ENCODE results near the gene DCAF5.

DCAF5 gene

DNA sequence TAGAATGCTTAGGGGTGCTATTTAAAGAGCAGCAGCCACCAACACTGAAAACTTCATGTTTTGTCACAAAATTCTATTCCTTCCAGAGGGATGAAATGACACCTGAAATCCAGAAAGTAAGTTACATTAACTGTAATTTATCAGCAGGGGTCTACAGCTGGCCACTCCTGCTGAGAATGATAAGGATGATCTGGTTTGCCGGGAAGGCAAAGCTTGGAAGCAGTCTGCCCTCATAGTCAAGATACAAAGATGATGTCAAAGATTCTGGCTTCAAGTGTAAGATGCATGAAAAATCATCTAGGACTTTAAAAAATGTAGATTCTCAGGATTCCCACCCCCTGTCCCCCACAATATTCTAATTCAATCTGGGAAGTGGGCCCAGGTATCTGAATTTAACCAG lies 58.4 kb downstream of the DCAF5 start:
- Histone ChIP-seq H3K36me3 (ENCODE audit: insufficient read depth, insufficient read length, low read length) (peaks cover 18% of the 10 kb centered on the region), H3K9me3 (ENCODE audit: insufficient read depth, low read length) (no peaks in the 10 kb centered on the region), H3K4me1 (ENCODE audit: insufficient read depth, insufficient read length) (no peaks in the 10 kb centered on the region), H3K4me3 (ENCODE audit: insufficient read length, low read depth) (no peak overlapping the region), H3K27me3 (ENCODE audit: insufficient read depth, insufficient read length) (no peaks in the 10 kb centered on the region), H3K9ac (ENCODE audit: insufficient read length, low read depth) (no peak overlapping the region)
- no peak for DNase-seq (ENCODE audit: low read depth, low spot score)
- TF ChIP-seq ZNF274 (IDR thresholded peaks at IDR 0.05; ENCODE audit: low read depth, low read length), result no peak
- no peak for TF ChIP-seq SUZ12 (IDR thresholded peaks at IDR 0.05; ENCODE audit: extremely low read depth, insufficient read depth, insufficient read length)
- no peak for TF ChIP-seq YY1 (IDR thresholded peaks at IDR 0.05; ENCODE audit: insufficient read depth, insufficient read length)

DNA sequence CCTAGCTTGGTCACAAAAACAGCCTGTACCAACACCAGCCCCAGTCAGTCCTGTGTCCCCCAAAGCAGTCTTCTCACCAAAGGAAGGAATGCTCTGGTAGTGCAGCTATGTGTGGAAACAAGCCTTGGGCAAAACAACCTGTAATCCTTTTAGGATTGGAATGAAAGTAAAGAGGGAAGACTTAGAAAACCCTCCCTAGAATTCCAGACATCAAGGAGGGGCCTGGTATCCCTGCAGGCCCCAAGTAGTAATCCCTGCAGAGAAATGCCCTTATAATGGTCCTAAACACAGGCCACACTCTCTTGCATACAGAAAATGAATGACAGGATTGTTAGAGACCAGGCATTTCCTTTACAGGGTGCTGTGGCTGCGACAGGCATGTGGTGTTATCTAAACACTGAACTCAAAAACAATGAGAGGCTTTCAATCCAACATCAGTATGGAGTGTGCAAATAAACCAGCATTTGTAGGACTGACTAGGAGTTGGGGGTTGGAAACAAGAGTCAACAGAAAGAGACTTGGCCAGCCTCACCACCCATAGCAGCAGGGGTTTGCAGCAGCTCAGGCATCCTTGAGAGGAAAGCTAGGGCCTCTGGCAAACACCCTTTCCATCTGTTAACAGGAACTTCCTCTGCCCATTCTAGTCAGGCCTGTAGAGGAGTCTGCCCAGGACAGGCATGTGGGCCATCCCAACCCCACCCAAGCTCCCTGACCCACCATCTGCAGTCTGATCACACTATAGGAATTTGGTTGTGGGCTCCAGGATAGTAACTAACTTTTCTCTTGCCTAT lies 59.1 kb downstream of the DCAF5 start:
- no peak for TF ChIP-seq YY1 (IDR thresholded peaks at IDR 0.05; ENCODE audit: insufficient read depth, insufficient read length)
- TF ChIP-seq SUZ12 (IDR thresholded peaks at IDR 0.05; ENCODE audit: extremely low read depth, insufficient read depth, insufficient read length), result no peak
- TF ChIP-seq ZNF274 (IDR thresholded peaks at IDR 0.05; ENCODE audit: low read depth, low read length), result no peak
- peaks cover 19% of the 10 kb centered on the region for H3K36me3 ChIP-seq (ENCODE audit: insufficient read depth, insufficient read length, low read length)
- no peaks in the 10 kb centered on the region for H3K27me3 ChIP-seq (ENCODE audit: insufficient read depth, insufficient read length)
- H3K9me3 ChIP-seq (ENCODE audit: insufficient read depth, low read length), result no peaks in the 10 kb centered on the region
- no peaks in the 10 kb centered on the region for H3K4me1 ChIP-seq (ENCODE audit: insufficient read depth, insufficient read length)
- no peak for DNase-seq (ENCODE audit: low read depth, low spot score)
- H3K4me3 ChIP-seq (ENCODE audit: insufficient read length, low read depth), result no peak overlapping the region
- no peak overlapping the region for H3K9ac ChIP-seq (ENCODE audit: insufficient read length, low read depth)

- TF ChIP-seq YY1 (IDR thresholded peaks at IDR 0.05; ENCODE audit: insufficient read depth, insufficient read length) (no peak), SUZ12 (IDR thresholded peaks at IDR 0.05; ENCODE audit: extremely low read depth, insufficient read depth, insufficient read length) (no peak), ZNF274 (IDR thresholded peaks at IDR 0.05; ENCODE audit: low read depth, low read length) (no peak)
- H3K9me3 ChIP-seq (ENCODE audit: insufficient read depth, low read length), result no peaks in the 10 kb centered on the region
- DNase-seq (ENCODE audit: low read depth, low spot score), result no peak
- peaks cover 19% of the 10 kb centered on the region for H3K36me3 ChIP-seq (ENCODE audit: insufficient read depth, insufficient read length, low read length)
- H3K27me3 ChIP-seq (ENCODE audit: insufficient read depth, insufficient read length), result no peaks in the 10 kb centered on the region
- no peaks in the 10 kb centered on the region for H3K4me1 ChIP-seq (ENCODE audit: insufficient read depth, insufficient read length)
- no peak overlapping the region for H3K4me3 ChIP-seq (ENCODE audit: insufficient read length, low read depth)
- no peak overlapping the region for H3K9ac ChIP-seq (ENCODE audit: insufficient read length, low read depth)
Measured at GRCh38 chr14:69092840-69093422, 60.0 kb downstream of the DCAF5 start.

GRCh38 chr14:69091695-69092094 lies 61.2 kb downstream of the DCAF5 start:
- H3K36me3 ChIP-seq (ENCODE audit: insufficient read depth, insufficient read length, low read length), result peaks cover 19% of the 10 kb centered on the region
- no peaks in the 10 kb centered on the region for H3K4me1 ChIP-seq (ENCODE audit: insufficient read depth, insufficient read length)
- no peak overlapping the region for H3K9ac ChIP-seq (ENCODE audit: insufficient read length, low read depth)
- H3K4me3 ChIP-seq (ENCODE audit: insufficient read length, low read depth), result no peak overlapping the region
- H3K27me3 ChIP-seq (ENCODE audit: insufficient read depth, insufficient read length), result no peaks in the 10 kb centered on the region
- no peak for TF ChIP-seq YY1 (IDR thresholded peaks at IDR 0.05; ENCODE audit: insufficient read depth, insufficient read length)
- TF ChIP-seq SUZ12 (IDR thresholded peaks at IDR 0.05; ENCODE audit: extremely low read depth, insufficient read depth, insufficient read length), result no peak
- TF ChIP-seq ZNF274 (IDR thresholded peaks at IDR 0.05; ENCODE audit: low read depth, low read length), result no peak
- H3K9me3 ChIP-seq (ENCODE audit: insufficient read depth, low read length), result no peaks in the 10 kb centered on the region
- no peak for DNase-seq (ENCODE audit: low read depth, low spot score)

DNA sequence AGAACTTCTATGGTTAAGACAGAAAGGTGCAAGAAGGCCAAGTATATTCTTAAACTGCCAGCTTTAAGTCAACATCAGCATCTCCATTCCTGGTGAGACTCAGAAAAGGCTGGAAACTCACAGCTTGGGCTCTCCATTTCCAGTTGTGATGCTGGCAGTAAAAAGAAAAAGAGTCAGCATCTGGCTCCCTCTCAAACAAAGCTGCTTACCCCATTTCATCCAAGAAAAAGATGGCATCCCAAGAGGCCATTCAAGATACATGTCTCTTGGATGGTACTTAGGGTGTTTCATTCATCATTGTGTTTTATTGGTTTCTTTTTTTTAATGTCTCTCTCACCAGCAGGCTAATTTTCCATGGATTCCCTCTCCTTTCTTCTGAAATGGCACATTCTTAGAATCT lies 61.9 kb downstream of the DCAF5 start:
- no peaks in the 10 kb centered on the region for H3K4me1 ChIP-seq (ENCODE audit: insufficient read depth, insufficient read length)
- H3K27me3 ChIP-seq (ENCODE audit: insufficient read depth, insufficient read length), result no peaks in the 10 kb centered on the region
- peaks cover 19% of the 10 kb centered on the region for H3K36me3 ChIP-seq (ENCODE audit: insufficient read depth, insufficient read length, low read length)
- H3K9me3 ChIP-seq (ENCODE audit: insufficient read depth, low read length), result no peaks in the 10 kb centered on the region
- H3K9ac ChIP-seq (ENCODE audit: insufficient read length, low read depth), result no peak overlapping the region
- no peak for DNase-seq (ENCODE audit: low read depth, low spot score)
- no peak overlapping the region for H3K4me3 ChIP-seq (ENCODE audit: insufficient read length, low read depth)
- TF ChIP-seq SUZ12 (IDR thresholded peaks at IDR 0.05; ENCODE audit: extremely low read depth, insufficient read depth, insufficient read length), result no peak
- no peak for TF ChIP-seq ZNF274 (IDR thresholded peaks at IDR 0.05; ENCODE audit: low read depth, low read length)
- TF ChIP-seq YY1 (IDR thresholded peaks at IDR 0.05; ENCODE audit: insufficient read depth, insufficient read length), result no peak

DNA sequence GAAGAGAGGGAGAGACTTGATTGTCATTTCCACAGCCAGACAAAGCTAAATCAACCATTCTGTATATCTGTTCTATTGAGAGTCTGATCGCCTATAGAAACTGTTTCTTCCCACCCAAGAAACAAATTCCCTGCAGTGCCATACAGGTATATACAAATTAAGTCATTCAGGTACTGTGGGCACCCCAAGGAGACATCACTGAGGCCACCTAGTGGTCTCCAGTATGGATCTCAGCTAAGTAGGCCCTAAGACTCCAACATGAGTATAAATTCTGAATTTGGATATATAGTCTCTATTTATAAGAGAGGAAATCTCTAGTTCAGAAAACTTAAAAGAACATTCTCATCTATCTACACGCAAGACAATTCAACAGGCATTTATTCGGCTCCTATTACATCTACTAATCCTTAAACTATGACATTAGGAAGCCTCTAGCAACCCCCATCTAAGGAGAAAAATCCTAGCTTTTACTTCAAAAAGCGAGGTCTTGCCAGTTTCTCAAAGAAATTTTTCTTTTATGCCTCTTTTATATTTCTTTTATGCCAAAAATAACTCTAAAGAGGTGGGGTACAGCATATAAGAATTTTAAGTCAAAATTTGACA lies 62.6 kb downstream of the DCAF5 start:
- no peak overlapping the region for H3K4me3 ChIP-seq (ENCODE audit: insufficient read length, low read depth)
- no peak overlapping the region for H3K9ac ChIP-seq (ENCODE audit: insufficient read length, low read depth)
- H3K9me3 ChIP-seq (ENCODE audit: insufficient read depth, low read length), result no peaks in the 10 kb centered on the region
- TF ChIP-seq YY1 (IDR thresholded peaks at IDR 0.05; ENCODE audit: insufficient read depth, insufficient read length) (no peak), SUZ12 (IDR thresholded peaks at IDR 0.05; ENCODE audit: extremely low read depth, insufficient read depth, insufficient read length) (no peak), ZNF274 (IDR thresholded peaks at IDR 0.05; ENCODE audit: low read depth, low read length) (no peak)
- H3K27me3 ChIP-seq (ENCODE audit: insufficient read depth, insufficient read length), result no peaks in the 10 kb centered on the region
- no peaks in the 10 kb centered on the region for H3K4me1 ChIP-seq (ENCODE audit: insufficient read depth, insufficient read length)
- no peak for DNase-seq (ENCODE audit: low read depth, low spot score)
- peaks cover 19% of the 10 kb centered on the region for H3K36me3 ChIP-seq (ENCODE audit: insufficient read depth, insufficient read length, low read length)

DNA sequence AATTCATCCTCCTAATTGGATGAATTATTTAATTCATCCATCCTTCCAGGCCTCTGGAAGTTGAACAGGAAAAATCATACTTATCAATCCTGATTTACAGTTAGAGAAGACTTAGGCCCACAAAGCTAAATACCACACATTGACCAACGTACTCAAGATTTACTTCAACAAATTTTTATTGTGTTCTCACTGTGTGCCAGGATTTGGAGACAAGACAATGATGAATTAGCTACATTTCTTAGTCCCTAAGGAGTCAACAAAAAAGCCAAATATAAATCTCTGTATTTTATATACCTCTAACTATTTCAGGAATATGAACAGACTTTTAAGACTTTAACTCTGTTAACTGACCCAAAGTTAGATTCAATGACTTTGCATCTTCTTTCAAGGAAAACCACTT lies 63.9 kb downstream of the DCAF5 start:
- H3K9ac ChIP-seq (ENCODE audit: insufficient read length, low read depth), result no peak overlapping the region
- H3K36me3 ChIP-seq (ENCODE audit: insufficient read depth, insufficient read length, low read length), result peaks cover 19% of the 10 kb centered on the region
- H3K4me3 ChIP-seq (ENCODE audit: insufficient read length, low read depth), result no peak overlapping the region
- TF ChIP-seq ZNF274 (IDR thresholded peaks at IDR 0.05; ENCODE audit: low read depth, low read length), result no peak
- TF ChIP-seq SUZ12 (IDR thresholded peaks at IDR 0.05; ENCODE audit: extremely low read depth, insufficient read depth, insufficient read length), result no peak
- no peak for TF ChIP-seq YY1 (IDR thresholded peaks at IDR 0.05; ENCODE audit: insufficient read depth, insufficient read length)
- no peaks in the 10 kb centered on the region for H3K4me1 ChIP-seq (ENCODE audit: insufficient read depth, insufficient read length)
- no peaks in the 10 kb centered on the region for H3K27me3 ChIP-seq (ENCODE audit: insufficient read depth, insufficient read length)
- H3K9me3 ChIP-seq (ENCODE audit: insufficient read depth, low read length), result no peaks in the 10 kb centered on the region
- DNase-seq (ENCODE audit: low read depth, low spot score), result no peak

All from NT2/D1 (cell line).